Astrocyte (in vitro differentiated cells and primary cell): ENCODE results near the gene PTPRE. TPM values are rescaled to one million over a fixed set of nuclear protein-coding genes. Genes with fewer than 3 reads are reported as not detected.

ENCODE experiments used
- DNase-seq: peaks from one replicate; pipeline ENCODE4 v3.0.0-alpha.2; 2010; ENCODE audit warnings: low read depth
- FAIRE-seq: peaks from 2 replicates; lab custom pipeline; 2011; peaks lifted over from hg19 to GRCh38; lab: Jason Lieb, UNC
- H2AFZ ChIP-seq: 2 replicates; pipeline ENCODE4 v1.6.0; 2012; ENCODE audit warnings: low read depth, low read length, inconsistent platforms
- H3K27ac ChIP-seq: 2 replicates; pipeline ENCODE4 v1.5.1; 2011; ENCODE audit warnings: low read depth, low read length, inconsistent platforms
- H3K27me3 ChIP-seq: 2 replicates; pipeline ENCODE4 v1.6.0; 2011; ENCODE audit warnings: low read length, inconsistent platforms; ENCODE audit not compliant: insufficient read depth
- H3K36me3 ChIP-seq: 2 replicates; pipeline ENCODE4 v1.5.1; 2011; ENCODE audit warnings: low read length, inconsistent platforms; ENCODE audit not compliant: insufficient read depth
- H3K4me1 ChIP-seq: 2 replicates; pipeline ENCODE4 v1.5.1; 2011; ENCODE audit warnings: low read length, inconsistent platforms; ENCODE audit not compliant: insufficient read depth
- H3K4me2 ChIP-seq: 2 replicates; pipeline ENCODE4 v1.6.0; 2012; ENCODE audit warnings: low read length, inconsistent platforms
- H3K4me3 ChIP-seq: 2 replicates; pipeline ENCODE4 v1.5.1; 2011; ENCODE audit warnings: low read depth, mild to moderate bottlenecking, low read length, inconsistent platforms; ENCODE audit not compliant: insufficient read depth
- H3K79me2 ChIP-seq: 2 replicates; pipeline ENCODE4 v1.6.0; 2012; ENCODE audit warnings: mild to moderate bottlenecking, low read length, inconsistent platforms; ENCODE audit not compliant: insufficient read depth
- H3K9ac ChIP-seq: 2 replicates; pipeline ENCODE4 v1.6.0; 2012; ENCODE audit warnings: mild to moderate bottlenecking, low read length, inconsistent platforms
- H3K9me3 ChIP-seq: 2 replicates; pipeline ENCODE4 v1.5.1; 2012; ENCODE audit warnings: low read depth, mild to moderate bottlenecking, low read length, inconsistent platforms; ENCODE audit not compliant: insufficient read depth
- H4K20me1 ChIP-seq: 2 replicates; pipeline ENCODE4 v1.6.0; 2012; ENCODE audit warnings: low read length, inconsistent platforms; ENCODE audit not compliant: insufficient read depth
- H3K27ac Mint-ChIP-seq: one replicate; pipeline ENCODE4 v1.8.0; 2021; ENCODE audit warnings: mild to moderate bottlenecking, mixed read lengths; ENCODE audit not compliant: unreplicated experiment
- H3K27me3 Mint-ChIP-seq: one replicate; pipeline ENCODE4 v1.8.0; 2021; ENCODE audit warnings: low read depth, mixed read lengths; ENCODE audit not compliant: unreplicated experiment
- H3K36me3 Mint-ChIP-seq: one replicate; pipeline ENCODE4 v1.8.0; 2021; ENCODE audit warnings: low read depth, mixed read lengths; ENCODE audit not compliant: unreplicated experiment
- H3K4me1 Mint-ChIP-seq: one replicate; pipeline ENCODE4 v1.8.0; 2021; ENCODE audit warnings: low read depth, mixed read lengths; ENCODE audit not compliant: unreplicated experiment
- H3K4me3 Mint-ChIP-seq: one replicate; pipeline ENCODE4 v1.8.0; 2021; ENCODE audit warnings: mild to moderate bottlenecking, moderate library complexity, mixed read lengths; ENCODE audit not compliant: unreplicated experiment
- H3K9me3 Mint-ChIP-seq: one replicate; pipeline ENCODE4 v1.8.0; 2021; ENCODE audit warnings: mild to moderate bottlenecking, mixed read lengths; ENCODE audit not compliant: unreplicated experiment
- EZH2 ChIP-seq: IDR thresholded peaks from 2 replicates; pipeline ENCODE4 v1.6.1; 2012; ENCODE audit warnings: mild to moderate bottlenecking, low read length, inconsistent platforms; ENCODE audit not compliant: insufficient read depth
- total RNA-seq: library from RNA; stranded (reverse); gene quantifications from 2 replicates; pipeline ENCODE4 v1.2.1, GENCODE V29; 2021
- TF ChIP-seq, protein P1 (sequence below): IDR thresholded peaks from 2 replicates; pipeline ENCODE4 v1.5.1; 2011; ENCODE audit warnings: low read depth, mild to moderate bottlenecking, inconsistent platforms, low read length, moderate library complexity; ENCODE audit not compliant: insufficient read depth

Gene PTPRE
- total RNA-seq, 1 donor from 2014 or later: 14.1 TPM

DNA sequence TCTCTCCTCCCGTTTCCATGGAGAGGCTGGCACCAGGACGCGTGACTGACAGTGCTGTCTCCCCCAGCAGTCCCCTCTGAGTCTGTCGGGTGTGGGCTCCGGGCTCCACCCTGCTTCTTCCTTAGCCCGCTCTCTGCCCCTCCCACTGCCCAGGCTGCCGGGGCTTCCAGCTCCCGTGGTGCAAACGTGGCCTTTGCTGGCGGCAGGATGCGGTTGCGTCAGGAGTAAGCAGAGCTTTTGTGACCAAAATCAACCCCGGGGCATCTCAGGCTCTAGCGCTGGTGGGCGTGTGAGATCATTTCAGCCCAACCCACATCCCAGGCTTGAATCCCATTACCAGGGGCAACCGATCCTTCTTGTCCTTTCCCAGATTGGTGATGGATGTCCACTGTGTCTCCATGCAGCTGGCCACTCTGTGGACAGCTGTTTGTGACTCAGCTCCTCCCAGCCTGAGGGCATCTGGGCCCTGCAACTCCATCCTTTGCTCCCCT lies 28.2 kb downstream of the PTPRE start:
- Mint-ChIP-seq H3K9me3 (no peaks in the 10 kb centered on the region), H3K4me3 (no peak overlapping the region), H3K4me1 (peaks cover 8% of the 10 kb centered on the region), H3K27me3 (peaks cover 7% of the 10 kb centered on the region), H3K27ac (no peak overlapping the region), H3K36me3 (peaks cover 12% of the 10 kb centered on the region)
- TF ChIP-seq, protein P1, sequence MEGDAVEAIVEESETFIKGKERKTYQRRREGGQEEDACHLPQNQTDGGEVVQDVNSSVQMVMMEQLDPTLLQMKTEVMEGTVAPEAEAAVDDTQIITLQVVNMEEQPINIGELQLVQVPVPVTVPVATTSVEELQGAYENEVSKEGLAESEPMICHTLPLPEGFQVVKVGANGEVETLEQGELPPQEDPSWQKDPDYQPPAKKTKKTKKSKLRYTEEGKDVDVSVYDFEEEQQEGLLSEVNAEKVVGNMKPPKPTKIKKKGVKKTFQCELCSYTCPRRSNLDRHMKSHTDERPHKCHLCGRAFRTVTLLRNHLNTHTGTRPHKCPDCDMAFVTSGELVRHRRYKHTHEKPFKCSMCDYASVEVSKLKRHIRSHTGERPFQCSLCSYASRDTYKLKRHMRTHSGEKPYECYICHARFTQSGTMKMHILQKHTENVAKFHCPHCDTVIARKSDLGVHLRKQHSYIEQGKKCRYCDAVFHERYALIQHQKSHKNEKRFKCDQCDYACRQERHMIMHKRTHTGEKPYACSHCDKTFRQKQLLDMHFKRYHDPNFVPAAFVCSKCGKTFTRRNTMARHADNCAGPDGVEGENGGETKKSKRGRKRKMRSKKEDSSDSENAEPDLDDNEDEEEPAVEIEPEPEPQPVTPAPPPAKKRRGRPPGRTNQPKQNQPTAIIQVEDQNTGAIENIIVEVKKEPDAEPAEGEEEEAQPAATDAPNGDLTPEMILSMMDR: no peak
- no peak for TF ChIP-seq EZH2
- Histone ChIP-seq H3K4me1 (peaks cover 7% of the 10 kb centered on the region), H3K27me3 (no peaks in the 10 kb centered on the region), H2AFZ (no peak overlapping the region), H3K36me3 (no peaks in the 10 kb centered on the region), H3K4me3 (no peak overlapping the region), H3K9ac (no peak overlapping the region), H3K27ac (no peak overlapping the region), H3K79me2 (peaks cover 2% of the 10 kb centered on the region), H3K4me2 (no peak overlapping the region), H4K20me1 (no peaks in the 10 kb centered on the region), H3K9me3 (no peaks in the 10 kb centered on the region)
- DNase-seq: peak; percentile 67
- no peak for FAIRE-seq

DNA sequence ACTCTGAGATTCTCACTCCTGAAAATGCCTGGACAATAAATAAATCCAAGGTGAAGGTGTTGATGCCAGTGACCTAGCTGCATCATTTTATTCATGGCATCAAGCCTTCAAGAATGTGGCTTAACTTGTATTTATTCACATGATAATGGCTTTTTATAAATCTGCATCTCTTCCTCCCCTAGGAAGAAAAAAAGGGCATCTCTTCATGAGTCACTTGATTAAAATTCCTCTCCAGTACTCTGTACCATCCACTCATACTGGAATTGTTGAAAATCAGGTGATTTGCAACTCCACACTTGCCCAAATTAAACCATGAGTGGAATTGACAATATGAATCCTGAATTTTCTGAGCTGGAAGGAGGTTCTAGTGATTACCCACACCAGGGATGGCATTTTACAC lies 30.2 kb downstream of the PTPRE start:
- peaks cover 5% of the 10 kb centered on the region for H4K20me1 ChIP-seq
- peaks cover 12% of the 10 kb centered on the region for H3K36me3 Mint-ChIP-seq
- H3K9ac ChIP-seq: no peak overlapping the region
- no peaks in the 10 kb centered on the region for H3K9me3 Mint-ChIP-seq
- H3K4me1 ChIP-seq: peaks cover 7% of the 10 kb centered on the region
- H3K4me3 Mint-ChIP-seq: no peak overlapping the region
- H3K79me2 ChIP-seq: no peaks in the 10 kb centered on the region
- no peaks in the 10 kb centered on the region for H3K27me3 ChIP-seq
- peaks cover 8% of the 10 kb centered on the region for H3K27me3 Mint-ChIP-seq
- peak; percentile 5 for FAIRE-seq
- no peak overlapping the region for H3K27ac Mint-ChIP-seq
- peaks cover 8% of the 10 kb centered on the region for H3K4me1 Mint-ChIP-seq
- no peak for DNase-seq
- no peak overlapping the region for H3K27ac ChIP-seq
- no peak overlapping the region for H3K4me3 ChIP-seq
- H3K4me2 ChIP-seq: no peak overlapping the region
- no peaks in the 10 kb centered on the region for H3K36me3 ChIP-seq
- H2AFZ ChIP-seq: no peak overlapping the region
- TF ChIP-seq, protein P1: no peak
- TF ChIP-seq EZH2: no peak
- no peaks in the 10 kb centered on the region for H3K9me3 ChIP-seq

DNA sequence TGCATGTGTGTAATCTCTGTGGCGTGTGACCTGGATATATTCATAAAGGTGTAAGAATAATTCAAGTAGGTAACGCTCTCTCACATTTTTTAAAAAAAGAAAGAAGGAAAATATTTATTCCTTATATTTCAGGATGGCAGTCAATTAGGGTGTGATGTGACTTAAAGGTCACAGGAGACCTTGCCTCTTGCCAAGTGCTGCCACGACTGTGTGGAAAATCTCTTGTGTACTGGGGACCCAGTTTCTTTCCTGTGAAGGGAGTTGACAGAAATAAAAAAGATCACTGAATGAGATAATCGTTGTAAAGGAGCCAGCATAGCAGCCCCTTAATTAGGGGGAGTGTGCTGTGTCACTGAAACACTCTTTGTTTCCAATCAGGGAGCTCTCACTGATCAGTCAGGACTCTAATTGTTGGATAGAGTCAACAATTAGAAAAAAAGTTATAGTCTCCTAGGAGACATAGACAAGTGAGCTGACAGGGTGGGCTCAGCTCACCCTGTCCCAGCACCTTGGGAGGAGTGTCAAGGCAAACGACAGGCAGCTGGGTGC lies 31.1 kb downstream of the PTPRE start:
- FAIRE-seq (no peak), DNase-seq (no peak)
- peaks cover 15% of the 10 kb centered on the region for H3K4me1 Mint-ChIP-seq
- no peaks in the 10 kb centered on the region for H3K27me3 ChIP-seq
- H3K79me2 ChIP-seq: no peaks in the 10 kb centered on the region
- no peak overlapping the region for H3K27ac Mint-ChIP-seq
- peaks cover 8% of the 10 kb centered on the region for H3K27me3 Mint-ChIP-seq
- H3K27ac ChIP-seq: no peak overlapping the region
- no peak overlapping the region for H2AFZ ChIP-seq
- peaks cover 12% of the 10 kb centered on the region for H3K36me3 Mint-ChIP-seq
- H3K4me1 ChIP-seq: peaks cover 7% of the 10 kb centered on the region
- H4K20me1 ChIP-seq: peaks cover 5% of the 10 kb centered on the region
- no peak overlapping the region for H3K4me3 ChIP-seq
- H3K36me3 ChIP-seq: no peaks in the 10 kb centered on the region
- no peaks in the 10 kb centered on the region for H3K9me3 Mint-ChIP-seq
- H3K4me3 Mint-ChIP-seq: no peak overlapping the region
- TF ChIP-seq, protein P1: no peak
- TF ChIP-seq EZH2: no peak
- H3K9me3 ChIP-seq: no peaks in the 10 kb centered on the region
- H3K9ac ChIP-seq: no peak overlapping the region
- H3K4me2 ChIP-seq: no peak overlapping the region
